ENCODE measurements around the gene TRIM24.

GRCh38 chr7:138492423-138492822 lies 32.4 kb downstream of the TRIM24 start:
- no peak for TF ChIP-seq ZBTB49 (CRISPR knock-in tag; IDR thresholded peaks at IDR 0.05; ENCODE audit: borderline replicate concordance)
- no peak for TF ChIP-seq TMF1 (CRISPR knock-in tag; IDR thresholded peaks at IDR 0.05; ENCODE audit: low read depth)
- TF ChIP-seq STAT5B (CRISPR knock-in tag; IDR thresholded peaks at IDR 0.05): no peak
- no peak for TF ChIP-seq ETS1 (CRISPR knock-in tag; IDR thresholded peaks at IDR 0.05)
- no peak for TF ChIP-seq MXI1 (IDR thresholded peaks at IDR 0.05; ENCODE audit: borderline replicate concordance, low read depth, low read length)
- TF ChIP-seq MZF1 (CRISPR knock-in tag; IDR thresholded peaks at IDR 0.05; ENCODE audit: borderline replicate concordance): no peak
